Activated T-cell treated with anti-CD3 and anti-CD28 coated beads, Interleukin-2, amount 50 U/mL, for 4 hours (primary cell): ENCODE measurements around the gene PCIF1. TPM values are rescaled to one million over a fixed set of nuclear protein-coding genes. Genes with fewer than 3 reads are reported as not detected.
"Not testable (repeated sequence)": the region's sequence is repeated elsewhere in the genome, so short reads cannot be mapped to it uniquely, and the experiment has no call there.

Experiments used
- ATAC-seq, 2 donors: fragments of 200-7000 bp; cut with Tn5 transposase; one replicate each; pipeline ENCODE4 v1.10.0; 2021
- DNase-seq: peaks from one replicate; pipeline ENCODE4 v3.0.0-alpha.2; 2020
- H3K27me3 Mint-ChIP-seq: one replicate; pipeline ENCODE4 v1.8.0; 2021; ENCODE audit warnings: low read depth, mixed read lengths
- H3K36me3 Mint-ChIP-seq: one replicate; pipeline ENCODE4 v1.8.0; 2022; ENCODE audit warnings: mixed read lengths; ENCODE audit not compliant: insufficient read depth
- H3K4me1 Mint-ChIP-seq: one replicate; pipeline ENCODE4 v1.8.0; 2021; ENCODE audit warnings: low read depth, mixed read lengths
- H3K4me3 Mint-ChIP-seq: one replicate; pipeline ENCODE4 v1.8.0; 2021; ENCODE audit warnings: mild to moderate bottlenecking, moderate library complexity, mixed read lengths
- H3K9me3 Mint-ChIP-seq: one replicate; pipeline ENCODE4 v1.8.0; 2021; ENCODE audit warnings: mixed read lengths
- total RNA-seq, 3 donors: library from RNA; stranded (reverse); gene quantifications; one replicate each; pipeline ENCODE4 v1.2.1, GENCODE V29; 2021

The PCIF1 gene
- total RNA-seq, 3 donors from 2014 or later, result 24.4 to 28.9 (median 28.4) TPM

DNA sequence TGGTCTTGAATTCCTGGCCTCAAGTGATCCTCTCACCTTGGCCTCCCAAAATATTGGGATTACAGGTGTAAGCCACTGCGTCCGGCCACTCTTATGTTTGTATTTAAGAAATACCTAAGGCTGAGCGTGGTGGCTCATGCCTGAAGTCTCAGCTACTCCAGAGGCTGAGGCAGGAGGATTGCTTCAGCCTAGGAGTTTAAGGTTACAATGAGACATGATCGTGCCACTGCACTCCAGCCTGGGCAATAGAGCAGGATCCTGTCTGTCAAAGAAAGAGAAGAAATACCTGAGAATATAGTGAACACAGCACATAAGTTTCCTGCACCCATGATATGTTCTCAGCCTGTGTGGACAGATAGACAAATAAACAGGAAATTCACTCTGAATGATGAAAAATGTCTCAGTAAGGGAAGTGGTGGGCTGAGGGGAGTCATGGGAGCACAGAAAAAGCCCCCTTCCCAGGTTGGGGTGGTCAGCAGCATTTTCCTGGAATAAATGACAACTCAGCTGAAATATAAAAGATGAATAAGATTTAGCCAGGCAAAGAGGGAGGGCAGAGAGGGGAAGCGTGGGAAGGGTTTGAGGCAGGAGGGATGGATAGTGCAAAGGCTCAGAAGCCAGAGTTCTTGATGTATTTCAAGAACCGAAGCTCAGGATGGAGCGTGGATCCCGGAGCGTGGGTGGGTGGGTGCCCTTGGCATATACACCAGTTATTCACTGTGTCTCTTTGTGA, 60.4 kb downstream of the PCIF1 start:
- Mint-ChIP-seq H3K9me3 (no peaks in the 10 kb centered on the region), H3K36me3 (no peaks in the 10 kb centered on the region), H3K27me3 (no peaks in the 10 kb centered on the region), H3K4me1 (peaks cover 44% of the 10 kb centered on the region), H3K4me3 (no peak overlapping the region)
- ATAC-seq, result no peak
- no peak for DNase-seq

DNA sequence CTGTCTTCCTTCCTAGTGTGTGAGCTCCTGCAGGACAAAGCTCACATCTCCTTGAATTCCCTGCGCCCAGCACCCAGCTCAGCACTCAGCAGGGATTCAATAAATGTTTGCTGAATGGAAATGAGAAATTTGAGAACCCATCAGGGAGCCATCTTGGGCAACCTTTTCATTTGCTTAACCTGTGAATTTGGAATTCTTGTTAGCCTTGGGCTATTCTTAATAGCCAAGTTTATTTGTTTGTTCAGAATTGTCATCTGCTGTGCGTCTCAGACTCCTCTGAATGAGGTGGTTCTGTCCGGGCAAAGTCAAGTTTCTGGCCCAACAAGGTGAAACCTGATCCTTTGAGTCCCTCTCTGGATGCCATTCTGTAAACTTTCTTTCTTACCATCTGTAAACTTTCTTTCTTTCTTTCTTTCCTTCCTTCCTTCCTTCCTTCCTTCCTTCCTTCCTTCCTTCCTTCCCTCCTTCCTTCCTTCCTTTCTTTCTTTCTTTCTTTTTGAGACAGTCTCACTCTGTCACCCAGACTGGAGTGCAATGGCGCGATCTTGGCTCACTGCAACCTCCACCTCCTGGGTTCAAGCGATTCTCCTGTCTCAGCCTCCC, 61.1 kb downstream of the PCIF1 start:
- DNase-seq, H3K4me3 Mint-ChIP-seq, ATAC-seq, H3K36me3 Mint-ChIP-seq, H3K27me3 Mint-ChIP-seq, H3K9me3 Mint-ChIP-seq: not testable (repeated sequence)
- peaks cover 50% of the 10 kb centered on the region for H3K4me1 Mint-ChIP-seq

DNA sequence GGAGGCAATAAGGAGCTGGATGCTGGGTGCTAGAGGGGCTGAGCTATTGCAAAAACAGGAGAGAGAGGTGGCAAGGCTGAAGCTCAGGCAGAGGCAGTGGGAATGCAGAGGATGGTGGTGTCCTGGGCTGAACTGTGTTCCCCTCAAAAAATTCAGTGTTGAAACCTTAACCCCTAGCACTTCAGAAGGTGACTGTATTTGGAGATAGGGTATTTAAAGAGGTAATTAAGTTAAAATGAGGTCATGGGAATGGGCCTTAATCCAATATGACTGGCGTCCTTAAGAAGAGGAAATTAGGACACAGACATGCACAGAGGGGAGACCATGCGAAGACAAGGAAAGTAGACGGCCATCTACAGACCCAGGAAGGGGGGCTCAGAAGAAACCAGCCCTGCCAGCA, 62.7 kb downstream of the PCIF1 start:
- peaks cover 62% of the 10 kb centered on the region for H3K4me1 Mint-ChIP-seq

More for the DNA sequence above, 62.7 kb downstream of the PCIF1 start:
- Mint-ChIP-seq H3K9me3 (no peaks in the 10 kb centered on the region), H3K27me3 (no peaks in the 10 kb centered on the region), H3K36me3 (no peaks in the 10 kb centered on the region), H3K4me3 (no peak overlapping the region)
- ATAC-seq (no peak), DNase-seq (no peak)

Other genes starting within 250 kb of the PCIF1 start
- not detected for gene WFDC13, start 232.6 kb upstream of the PCIF1 start, total RNA-seq
- gene WFDC10B, start 229.7 kb upstream of the PCIF1 start, total RNA-seq, result not detected
- gene SPINT4, start 212.3 kb upstream of the PCIF1 start, total RNA-seq, result not detected
- gene WFDC3, start 142.8 kb upstream of the PCIF1 start, total RNA-seq, result not detected
- gene DNTTIP1, start 142.7 kb upstream of the PCIF1 start, total RNA-seq, result 10 to 100 TPM; 33.9 to 39.6 (median 38.5) TPM
- gene UBE2C, start 122.0 kb upstream of the PCIF1 start, total RNA-seq, result 10 to 100 TPM; 10.5 to 19.4 (median 18.4) TPM
- gene TNNC2, start 107.4 kb upstream of the PCIF1 start, total RNA-seq, result not detected
- under 1 TPM; 0.83 to 0.98 (median 0.87) TPM for gene SNX21, start 100.9 kb upstream of the PCIF1 start, total RNA-seq
- 10 to 100 TPM; 18.0 to 21.0 (median 18.2) TPM for gene ACOT8, start 77.3 kb upstream of the PCIF1 start, total RNA-seq
- gene ZSWIM3, start 77.1 kb upstream of the PCIF1 start, total RNA-seq, result 1 to 10 TPM; 3.0 to 3.9 (median 3.3) TPM
- 10 to 100 TPM; 10.8 to 11.9 (median 10.9) TPM for gene ZSWIM1, start 53.5 kb upstream of the PCIF1 start, total RNA-seq
- under 1 TPM; 0.63 to 0.73 (median 0.73) TPM for gene SPATA25, start 47.1 kb upstream of the PCIF1 start, total RNA-seq
- gene NEURL2, start 43.5 kb upstream of the PCIF1 start, total RNA-seq, result 1 to 10 TPM; 1.3 TPM
- gene CTSA, start 43.3 kb upstream of the PCIF1 start, total RNA-seq, result 10 to 100 TPM; 56.5 to 63.1 (median 57.3) TPM
- gene PLTP, start 22.5 kb upstream of the PCIF1 start, total RNA-seq, result 1 to 10 TPM; 3.1 to 4.2 (median 3.3) TPM
- 10 to 100 TPM; 39.7 to 46.4 (median 41.6) TPM for gene ZNF335, start 37.5 kb downstream of the PCIF1 start, total RNA-seq
- gene MMP9, start 74.2 kb downstream of the PCIF1 start, total RNA-seq, result under 1 TPM in 2 of 3 donors, not detected in 1; 0.08 to 0.10 TPM
- gene SLC12A5, start 94.5 kb downstream of the PCIF1 start, total RNA-seq, result not detected
- 10 to 100 TPM; 38.2 to 45.0 (median 43.3) TPM for gene NCOA5, start 155.3 kb downstream of the PCIF1 start, total RNA-seq
- gene CD40, start 183.6 kb downstream of the PCIF1 start, total RNA-seq, result 10 to 100 TPM in 2 of 3 donors, 1 to 10 TPM in 1; 7.6 to 29.2 (median 10.6) TPM